BLaER1 (cell line): ENCODE results near the gene PDLIM4.
A peak's percentile ranks its signal among the peaks of the same experiment; 100 is the strongest.

Experiments
- H3K27ac ChIP-seq: shearing (Covaris generic); formaldehyde crosslinking; 2 replicates; pipeline ENCODE4 v1.8.1; 2022
- H3K27me3 ChIP-seq: shearing (Covaris generic); formaldehyde crosslinking; 2 replicates; pipeline ENCODE4 v1.8.1; 2022
- H3K36me3 ChIP-seq: shearing (Covaris generic); formaldehyde crosslinking; 2 replicates; pipeline ENCODE4 v1.8.1; 2022
- H3K4me1 ChIP-seq: shearing (Covaris generic); formaldehyde crosslinking; 2 replicates; pipeline ENCODE4 v1.8.1; 2022
- H3K4me2 ChIP-seq: shearing (Covaris generic); formaldehyde crosslinking; 2 replicates; pipeline ENCODE4 v1.8.1; 2022
- H3K4me3 ChIP-seq: shearing (Covaris generic); formaldehyde crosslinking; 2 replicates; pipeline ENCODE4 v1.8.1; 2022
- H3K9ac ChIP-seq: shearing (Covaris generic); formaldehyde crosslinking; 2 replicates; pipeline ENCODE4 v1.8.1; 2022
- H3K9me3 ChIP-seq: shearing (Covaris generic); formaldehyde crosslinking; 2 replicates; pipeline ENCODE4 v1.8.1; 2022
- H4K20me1 ChIP-seq: shearing (Covaris generic); formaldehyde crosslinking; 2 replicates; pipeline ENCODE4 v1.8.1; 2022
- Cebpa-rat ChIP-seq: shearing (Covaris generic); IDR thresholded peaks from 2 replicates; pipeline ENCODE4 v1.8.1; 2022

PDLIM4 gene

GRCh38 chr5:132259069-132259851, 1.8 kb downstream of the PDLIM4 start:
- TF ChIP-seq Cebpa-rat, result no peak
- Histone ChIP-seq H3K9me3 (no peaks in the 10 kb centered on the region), H3K4me2 (no peak overlapping the region), H4K20me1 (no peaks in the 10 kb centered on the region), H3K36me3 (no peaks in the 10 kb centered on the region), H3K4me1 (peaks cover 19% of the 10 kb centered on the region), H3K27ac (no peak overlapping the region), H3K9ac (no peak overlapping the region), H3K27me3 (no peaks in the 10 kb centered on the region), H3K4me3 (no peak overlapping the region)

GRCh38 chr5:132260051-132260450, 2.6 kb downstream of the PDLIM4 start:
- H4K20me1 ChIP-seq, result no peaks in the 10 kb centered on the region
- peaks cover 21% of the 10 kb centered on the region for H3K4me1 ChIP-seq
- H3K36me3 ChIP-seq, result no peaks in the 10 kb centered on the region
- H3K27me3 ChIP-seq, result no peaks in the 10 kb centered on the region
- H3K9me3 ChIP-seq, result no peaks in the 10 kb centered on the region
- no peak for TF ChIP-seq Cebpa-rat
- no peak overlapping the region for H3K4me3 ChIP-seq
- no peak overlapping the region for H3K27ac ChIP-seq
- H3K4me2 ChIP-seq, result no peak overlapping the region
- no peak overlapping the region for H3K9ac ChIP-seq

GRCh38 chr5:132260714-132261551, 3.4 kb downstream of the PDLIM4 start:
- Histone ChIP-seq H4K20me1 (no peaks in the 10 kb centered on the region), H3K36me3 (no peaks in the 10 kb centered on the region), H3K4me1 (peaks cover 21% of the 10 kb centered on the region), H3K9ac (no peak overlapping the region), H3K4me3 (no peak overlapping the region), H3K27ac (no peak overlapping the region), H3K4me2 (peak overlapping the region; percentile 12; the same call in 1 of the 2 replicates), H3K9me3 (no peaks in the 10 kb centered on the region), H3K27me3 (no peaks in the 10 kb centered on the region)
- no peak for TF ChIP-seq Cebpa-rat

- no peak for TF ChIP-seq Cebpa-rat
- H3K4me3 ChIP-seq, result no peak overlapping the region
- H3K9me3 ChIP-seq, result no peaks in the 10 kb centered on the region
- H3K4me1 ChIP-seq, result peaks cover 21% of the 10 kb centered on the region
- no peaks in the 10 kb centered on the region for H3K36me3 ChIP-seq
- H3K27ac ChIP-seq, result no peak overlapping the region
- H3K27me3 ChIP-seq, result no peaks in the 10 kb centered on the region
- no peak overlapping the region for H3K4me2 ChIP-seq
- no peak overlapping the region for H3K9ac ChIP-seq
- no peaks in the 10 kb centered on the region for H4K20me1 ChIP-seq
These were observed 4.7 kb downstream of the PDLIM4 start for GRCh38 chr5:132261881-132262845.

- no peak overlapping the region for H3K27ac ChIP-seq
- no peaks in the 10 kb centered on the region for H3K9me3 ChIP-seq
- no peak overlapping the region for H3K4me2 ChIP-seq
- H3K4me3 ChIP-seq, result no peak overlapping the region
- no peaks in the 10 kb centered on the region for H3K36me3 ChIP-seq
- no peak overlapping the region for H3K9ac ChIP-seq
- H4K20me1 ChIP-seq, result no peaks in the 10 kb centered on the region
- TF ChIP-seq Cebpa-rat, result no peak
- H3K27me3 ChIP-seq, result no peaks in the 10 kb centered on the region
- peaks cover 21% of the 10 kb centered on the region for H3K4me1 ChIP-seq
These were observed 5.5 kb downstream of the PDLIM4 start for GRCh38 chr5:132262882-132263547.

- H3K9me3 ChIP-seq, result no peaks in the 10 kb centered on the region
- H4K20me1 ChIP-seq, result no peaks in the 10 kb centered on the region
- H3K27ac ChIP-seq, result peak overlapping the region; percentile 20; the same call in 1 of the 2 replicates
- H3K27me3 ChIP-seq, result no peaks in the 10 kb centered on the region
- peaks cover 21% of the 10 kb centered on the region for H3K4me1 ChIP-seq
- TF ChIP-seq Cebpa-rat, result no peak
- peak overlapping the region; percentile 50 for H3K4me2 ChIP-seq
- H3K9ac ChIP-seq, result no peak overlapping the region
- no peak overlapping the region for H3K4me3 ChIP-seq
- H3K36me3 ChIP-seq, result no peaks in the 10 kb centered on the region
These were observed 6.2 kb downstream of the PDLIM4 start for GRCh38 chr5:132263548-132264261.

GRCh38 chr5:132264546-132265335, 7.2 kb downstream of the PDLIM4 start:
- Histone ChIP-seq H3K27ac (no peak overlapping the region), H3K9me3 (no peaks in the 10 kb centered on the region), H3K4me2 (no peak overlapping the region), H4K20me1 (no peaks in the 10 kb centered on the region), H3K4me3 (no peak overlapping the region), H3K27me3 (no peaks in the 10 kb centered on the region), H3K36me3 (no peaks in the 10 kb centered on the region), H3K4me1 (peaks cover 21% of the 10 kb centered on the region), H3K9ac (no peak overlapping the region)
- TF ChIP-seq Cebpa-rat, result no peak

GRCh38 chr5:132265336-132266030, 8.0 kb downstream of the PDLIM4 start:
- H3K4me3 ChIP-seq, result no peak overlapping the region
- no peaks in the 10 kb centered on the region for H3K9me3 ChIP-seq
- H3K4me1 ChIP-seq, result peaks cover 22% of the 10 kb centered on the region
- no peaks in the 10 kb centered on the region for H4K20me1 ChIP-seq
- TF ChIP-seq Cebpa-rat, result no peak
- no peak overlapping the region for H3K9ac ChIP-seq
- H3K27ac ChIP-seq, result no peak overlapping the region; the same call in 1 of the 2 replicates
- no peaks in the 10 kb centered on the region for H3K27me3 ChIP-seq
- H3K36me3 ChIP-seq, result no peaks in the 10 kb centered on the region
- no peak overlapping the region for H3K4me2 ChIP-seq
